Small intestine (tissue), 4 donors: Measurements from ENCODE around the gene PSMD11. TPM values are rescaled to one million over a fixed set of nuclear protein-coding genes. Genes with fewer than 3 reads are reported as not detected.

Experiments used
- polyA plus RNA-seq, 4 donors: library from polyadenylated mRNA; stranded (reverse) in 3 of 4; unstranded in 1 of 4; fragments of 200-250 nt in 3 of 4; fragments of 120-200 nt in 1 of 4; gene quantifications; one replicate each; pipeline versions ENCODE4 v1.2.1 to v1.2.3, GENCODE V29; 2013
- donor health status: healthy with polysubstance abuse.
- donor health status: Bipolar disorder and iron deficiency.
- donor health status: healthy.

Gene PSMD11
- polyA plus RNA-seq, 4 donors: 39.4 to 50.2 (median 44.0) TPM

Other genes with a start within 250 kb of the PSMD11 start
- under 1 TPM in 2 of 4 donors, not detected in 2; 0.40 TPM for gene RHBDL3, start 178.7 kb upstream of the PSMD11 start, polyA plus RNA-seq
- gene C17orf75, start 102.3 kb upstream of the PSMD11 start, polyA plus RNA-seq: 10 to 100 TPM in 2 of 4 donors, 1 to 10 TPM in 2; 9.6 to 21.8 (median 11.9) TPM
- 100 to 1,000 TPM in 1 of 4 donors, 10 to 100 TPM in 3; 50.8 to 175 (median 64.2) TPM for gene ZNF207, start 94.4 kb upstream of the PSMD11 start, polyA plus RNA-seq
- 1 to 10 TPM in 2 of 4 donors, under 1 TPM in 2; 0.54 to 1.6 (median 0.99) TPM for gene CDK5R1, start 42.5 kb downstream of the PSMD11 start, polyA plus RNA-seq